HG03442 (cell line): ENCODE data around the gene MALSU1.

Experiments used
- ATAC-seq: cut with Tn5 transposase; IDR thresholded peaks from one replicate; pipeline ENCODE4 v1.9.1; 2021; ENCODE audit warnings: mild to moderate bottlenecking, moderate library complexity; ENCODE audit not compliant: unreplicated experiment

The MALSU1 gene

GRCh38 chr7:23334482-23335056, 35.4 kb downstream of the MALSU1 start:
- ATAC-seq, result no peak

- no peak for ATAC-seq
Observed at GRCh38 chr7:23335136-23335535, 36.0 kb downstream of the MALSU1 start.

- ATAC-seq, result no peak
Observed at GRCh38 chr7:23335621-23336020, 36.5 kb downstream of the MALSU1 start.

GRCh38 chr7:23336086-23336485, 36.9 kb downstream of the MALSU1 start:
- ATAC-seq, result no peak

GRCh38 chr7:23336799-23337283, 37.7 kb downstream of the MALSU1 start:
- no peak for ATAC-seq

GRCh38 chr7:23337374-23337773, 38.2 kb downstream of the MALSU1 start:
- no peak for ATAC-seq

- no peak for ATAC-seq
Observed at GRCh38 chr7:23338439-23338838, 39.3 kb downstream of the MALSU1 start.

GRCh38 chr7:23338863-23339262, 39.7 kb downstream of the MALSU1 start:
- ATAC-seq, result no peak

GRCh38 chr7:23341846-23342598, 42.9 kb downstream of the MALSU1 start:
- no peak for ATAC-seq

GRCh38 chr7:23343102-23343501, 44.0 kb downstream of the MALSU1 start:
- ATAC-seq, result no peak

GRCh38 chr7:23343806-23344475, 44.8 kb downstream of the MALSU1 start:
- ATAC-seq, result no peak

GRCh38 chr7:23345601-23346000, 46.5 kb downstream of the MALSU1 start:
- no peak for ATAC-seq

GRCh38 chr7:23346316-23346715, 47.2 kb downstream of the MALSU1 start:
- ATAC-seq, result no peak

GRCh38 chr7:23347033-23347681, 48.0 kb downstream of the MALSU1 start:
- ATAC-seq, result no peak

GRCh38 chr7:23347682-23348180, 48.6 kb downstream of the MALSU1 start:
- no peak for ATAC-seq

GRCh38 chr7:23349484-23350157, 50.5 kb downstream of the MALSU1 start:
- ATAC-seq, result no peak

GRCh38 chr7:23350466-23350865, 51.3 kb downstream of the MALSU1 start:
- ATAC-seq, result no peak

- ATAC-seq, result peak; percentile 84
Observed at GRCh38 chr7:23353172-23353571, 54.0 kb downstream of the MALSU1 start.

GRCh38 chr7:23356168-23356567, 57.0 kb downstream of the MALSU1 start:
- ATAC-seq, result no peak

GRCh38 chr7:23356726-23357125, 57.6 kb downstream of the MALSU1 start:
- no peak for ATAC-seq
